ENCODE results near the gene LYPD6B.

LYPD6B gene

DNA sequence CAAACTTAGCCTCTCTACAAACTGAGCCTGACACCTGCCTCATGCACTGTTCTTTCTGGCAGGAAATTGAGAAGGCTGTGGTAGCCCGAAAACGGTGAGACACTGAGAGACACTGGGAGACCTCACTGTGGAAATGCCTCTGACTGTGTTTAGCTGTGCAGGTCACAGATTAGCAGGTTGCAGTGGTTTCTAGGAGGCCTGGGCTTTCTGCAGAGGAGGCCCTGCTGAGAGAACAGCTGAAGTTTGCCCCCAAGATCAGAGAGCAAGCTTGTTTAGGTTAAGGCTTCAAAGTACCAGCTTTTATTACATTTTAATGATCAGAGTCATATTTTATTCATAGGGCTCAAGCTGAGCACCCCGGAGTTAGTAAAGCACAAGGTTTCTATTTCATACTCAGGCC lies 223.2 kb downstream of the LYPD6B start:
- no peak for DNase-seq (ENCODE audit: low read depth in 2 of 2, low spot score in 1 of 2)
